HG02938 (cell line): ENCODE results near the gene TSGA10IP.
"Not testable (repeated sequence)": the region's sequence is repeated elsewhere in the genome, so short reads cannot be mapped to it uniquely, and the experiment has no call there.

Experiments
- ATAC-seq: cut with Tn5 transposase; IDR thresholded peaks from one replicate; pipeline ENCODE4 v1.9.1; 2021; ENCODE audit warnings: mild to moderate bottlenecking, moderate library complexity; ENCODE audit not compliant: unreplicated experiment

Gene TSGA10IP

GRCh38 chr11:65945941-65946558, 770 bp downstream of the TSGA10IP start:
- no peak for ATAC-seq

- no peak for ATAC-seq
Observed at GRCh38 chr11:65946655-65947054, 1.4 kb downstream of the TSGA10IP start.

- no peak for ATAC-seq
Observed at GRCh38 chr11:65947133-65947532, 1.9 kb downstream of the TSGA10IP start.

- ATAC-seq = no peak
Observed at GRCh38 chr11:65947603-65948125, 2.4 kb downstream of the TSGA10IP start.

- not testable (repeated sequence) for ATAC-seq
Observed at GRCh38 chr11:65950711-65951110, 5.4 kb downstream of the TSGA10IP start.

- not testable (repeated sequence) for ATAC-seq
Observed at GRCh38 chr11:65951641-65952040, 6.4 kb downstream of the TSGA10IP start.

GRCh38 chr11:65952052-65952521, 6.8 kb downstream of the TSGA10IP start:
- ATAC-seq = no peak

- no peak for ATAC-seq
Observed at GRCh38 chr11:65953471-65953870, 8.2 kb downstream of the TSGA10IP start.

- ATAC-seq = no peak
Observed at GRCh38 chr11:65954771-65955170, 9.5 kb downstream of the TSGA10IP start.

- ATAC-seq = no peak
Observed at GRCh38 chr11:65958291-65958690, 13.0 kb downstream of the TSGA10IP start.

- no peak for ATAC-seq
Observed at GRCh38 chr11:65958774-65959420, 13.6 kb downstream of the TSGA10IP start.

- no peak for ATAC-seq
Observed at GRCh38 chr11:65960824-65961266, 15.6 kb downstream of the TSGA10IP start.

- ATAC-seq = peak; percentile 81
Observed at GRCh38 chr11:65961267-65962140, 16.2 kb downstream of the TSGA10IP start, which contains the start of gene SART1. Gene SART1, plus strand, starts transcription at chr11:65961734. Its CDS starts 47 bp downstream, at chr11:65961781.

GRCh38 chr11:65962141-65962564, 16.9 kb downstream of the TSGA10IP start:
- no peak for ATAC-seq

- ATAC-seq = no peak
Observed at GRCh38 chr11:65964906-65965305, 19.6 kb downstream of the TSGA10IP start.

GRCh38 chr11:65965986-65966762, 20.9 kb downstream of the TSGA10IP start:
- ATAC-seq = no peak

- no peak for ATAC-seq
Observed at GRCh38 chr11:65967329-65967934, 22.2 kb downstream of the TSGA10IP start.

GRCh38 chr11:65968600-65969482, 23.6 kb downstream of the TSGA10IP start:
- ATAC-seq = no peak

GRCh38 chr11:65972116-65972515, 26.8 kb downstream of the TSGA10IP start:
- ATAC-seq = no peak
